Suprapubic skin (tissue), 3 donors: ENCODE measurements around the gene ANKRD39.

Source experiments
- CTCF ChIP-seq, 2 donors: fragments of 200-600 bp in 1 of 2; fragments of 450-650 bp in 1 of 2; sonication (generic) in 1 of 2; IDR thresholded peaks; one replicate each; pipeline ENCODE4 v1.5.1; 2016 to 2019; ENCODE audit warnings: antibody characterized with exemption in 2 of 2, mild to moderate bottlenecking in 1 of 2, moderate library complexity in 1 of 2
- POLR2AphosphoS5 ChIP-seq, 3 donors: sonication (generic); formaldehyde crosslinking; IDR thresholded peaks; one replicate each; pipeline ENCODE4 v1.6.1; 2017; ENCODE audit warnings: antibody characterized with exemption in 3 of 3

GRCh38 chr2:96813656-96814055 lies 44.2 kb downstream of the ANKRD39 start:
- no peak for TF ChIP-seq CTCF (IDR thresholded peaks at IDR 0.05)
- TF ChIP-seq POLR2AphosphoS5 (IDR thresholded peaks at IDR 0.05): no peak
